MM.1S (cell line): ENCODE data around the gene DNAH8.

Experiments used
- DNase-seq: peaks from one replicate; pipeline ENCODE4 v3.0.0-alpha.2; 2015
- H2AFZ ChIP-seq: fragments of 300-600 bp; sonication (generic); 2 replicates; pipeline ENCODE4 v1.6.0; 2016; ENCODE audit warnings: antibody characterized with exemption, low read length
- H3F3A ChIP-seq: fragments of 300-600 bp; sonication (generic); 2 replicates; pipeline ENCODE4 v1.6.1; 2016; ENCODE audit warnings: mild to moderate bottlenecking, antibody characterized with exemption, low read length, moderate library complexity, mixed read lengths; ENCODE audit not compliant: insufficient read depth
- H3K27ac ChIP-seq: fragments of 300-600 bp; sonication (generic); 2 replicates; pipeline ENCODE4 v1.5.1; 2016; ENCODE audit warnings: mild to moderate bottlenecking, low read length
- H3K27me3 ChIP-seq: fragments of 300-600 bp; sonication (generic); replicated peaks from 2 replicates; pipeline ENCODE4 v1.6.0; 2016; ENCODE audit warnings: low read length; ENCODE audit not compliant: insufficient read depth
- H3K36me3 ChIP-seq: fragments of 300-600 bp; sonication (generic); replicated peaks from 2 replicates; pipeline ENCODE4 v1.6.1; 2016; ENCODE audit warnings: mild to moderate bottlenecking, low read length, mixed read lengths; ENCODE audit not compliant: insufficient read depth
- H3K4me1 ChIP-seq: fragments of 300-600 bp; sonication (generic); 2 replicates; pipeline ENCODE4 v1.6.1; 2016; ENCODE audit warnings: low read length, mixed read lengths
- H3K4me2 ChIP-seq: fragments of 300-600 bp; sonication (generic); 2 replicates; pipeline ENCODE4 v1.6.0; 2016; ENCODE audit warnings: low read depth, low read length
- H3K4me3 ChIP-seq: fragments of 300-600 bp; sonication (generic); 2 replicates; pipeline ENCODE4 v1.5.1; 2016; ENCODE audit warnings: low read length, mixed read lengths
- H3K79me2 ChIP-seq: fragments of 300-600 bp; sonication (generic); 2 replicates; pipeline ENCODE4 v1.6.1; 2016; ENCODE audit warnings: mixed run types, low read length, mixed read lengths
- H3K9ac ChIP-seq: fragments of 300-600 bp; sonication (generic); 2 replicates; pipeline ENCODE4 v1.6.1; 2016; ENCODE audit warnings: low read length, mixed read lengths
- H3K9me2 ChIP-seq: fragments of 300-600 bp; sonication (generic); replicated peaks from 2 replicates; pipeline ENCODE4 v1.6.1; 2016; ENCODE audit warnings: mild to moderate bottlenecking, low read length, mixed read lengths; ENCODE audit not compliant: insufficient read depth
- H3K9me3 ChIP-seq: fragments of 300-600 bp; sonication (generic); replicated peaks from 2 replicates; pipeline ENCODE4 v1.6.1; 2016; ENCODE audit warnings: mild to moderate bottlenecking, low read length, mixed read lengths; ENCODE audit not compliant: insufficient read depth
- H4K20me1 ChIP-seq: fragments of 300-600 bp; sonication (generic); 2 replicates; pipeline ENCODE4 v1.6.1; 2016; ENCODE audit warnings: mild to moderate bottlenecking, low read length, moderate library complexity, mixed read lengths; ENCODE audit not compliant: insufficient read depth
- EZH2 ChIP-seq: fragments of 300-600 bp; sonication (generic); optimal IDR thresholded peaks from 2 replicates; pipeline ENCODE3; 2017; ENCODE audit warnings: low read depth, mild to moderate bottlenecking, antibody characterized with exemption, low read length, mixed read lengths
- EZH2phosphoT487 ChIP-seq: fragments of 300-600 bp; sonication (generic); IDR thresholded peaks from 2 replicates; pipeline ENCODE4 v1.6.1; 2018; ENCODE audit warnings: antibody characterized with exemption, low read length
- TF ChIP-seq, protein P1 (sequence below): fragments of 300-600 bp; sonication (generic); IDR thresholded peaks from 2 replicates; pipeline ENCODE4 v1.5.1; 2016; ENCODE audit warnings: antibody characterized with exemption, low read length, mixed read lengths

The DNAH8 gene

DNA sequence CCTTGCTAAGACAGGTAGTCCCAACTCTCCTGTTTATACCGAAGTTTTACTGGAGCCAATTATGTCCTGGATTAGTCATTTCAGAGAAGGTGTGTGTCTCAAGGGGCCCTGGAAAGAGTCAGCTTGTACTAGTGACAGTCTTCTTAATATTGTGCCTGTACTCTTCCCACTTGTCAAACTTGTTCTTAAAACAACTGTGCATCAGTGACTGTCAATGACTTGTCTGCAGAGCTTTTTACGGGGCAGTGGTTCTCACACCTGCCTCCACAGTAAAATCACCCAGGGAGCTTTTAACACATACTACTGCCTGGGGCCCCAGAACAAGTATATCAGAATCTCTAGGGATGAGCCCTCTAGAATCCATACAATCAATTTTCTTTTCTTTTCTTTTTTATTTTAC, 305.0 kb downstream of the DNAH8 start:
- H3K9me2 ChIP-seq: no peaks in the 10 kb centered on the region
- no peaks in the 10 kb centered on the region for H3K9me3 ChIP-seq
- no peaks in the 10 kb centered on the region for H3K4me1 ChIP-seq
- no peak overlapping the region for H3K27ac ChIP-seq
- no peak overlapping the region for H3K9ac ChIP-seq
- no peaks in the 10 kb centered on the region for H4K20me1 ChIP-seq
- H3K79me2 ChIP-seq: no peaks in the 10 kb centered on the region
- no peak overlapping the region for H3K4me2 ChIP-seq
- H3K27me3 ChIP-seq: no peaks in the 10 kb centered on the region
- no peaks in the 10 kb centered on the region for H3F3A ChIP-seq
- H2AFZ ChIP-seq: no peak overlapping the region
- TF ChIP-seq EZH2phosphoT487 (no peak), EZH2 (no peak)
- TF ChIP-seq, protein P1, sequence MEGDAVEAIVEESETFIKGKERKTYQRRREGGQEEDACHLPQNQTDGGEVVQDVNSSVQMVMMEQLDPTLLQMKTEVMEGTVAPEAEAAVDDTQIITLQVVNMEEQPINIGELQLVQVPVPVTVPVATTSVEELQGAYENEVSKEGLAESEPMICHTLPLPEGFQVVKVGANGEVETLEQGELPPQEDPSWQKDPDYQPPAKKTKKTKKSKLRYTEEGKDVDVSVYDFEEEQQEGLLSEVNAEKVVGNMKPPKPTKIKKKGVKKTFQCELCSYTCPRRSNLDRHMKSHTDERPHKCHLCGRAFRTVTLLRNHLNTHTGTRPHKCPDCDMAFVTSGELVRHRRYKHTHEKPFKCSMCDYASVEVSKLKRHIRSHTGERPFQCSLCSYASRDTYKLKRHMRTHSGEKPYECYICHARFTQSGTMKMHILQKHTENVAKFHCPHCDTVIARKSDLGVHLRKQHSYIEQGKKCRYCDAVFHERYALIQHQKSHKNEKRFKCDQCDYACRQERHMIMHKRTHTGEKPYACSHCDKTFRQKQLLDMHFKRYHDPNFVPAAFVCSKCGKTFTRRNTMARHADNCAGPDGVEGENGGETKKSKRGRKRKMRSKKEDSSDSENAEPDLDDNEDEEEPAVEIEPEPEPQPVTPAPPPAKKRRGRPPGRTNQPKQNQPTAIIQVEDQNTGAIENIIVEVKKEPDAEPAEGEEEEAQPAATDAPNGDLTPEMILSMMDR: no peak
- DNase-seq: no peak
- H3K36me3 ChIP-seq: no peaks in the 10 kb centered on the region
- H3K4me3 ChIP-seq: no peak overlapping the region

DNA sequence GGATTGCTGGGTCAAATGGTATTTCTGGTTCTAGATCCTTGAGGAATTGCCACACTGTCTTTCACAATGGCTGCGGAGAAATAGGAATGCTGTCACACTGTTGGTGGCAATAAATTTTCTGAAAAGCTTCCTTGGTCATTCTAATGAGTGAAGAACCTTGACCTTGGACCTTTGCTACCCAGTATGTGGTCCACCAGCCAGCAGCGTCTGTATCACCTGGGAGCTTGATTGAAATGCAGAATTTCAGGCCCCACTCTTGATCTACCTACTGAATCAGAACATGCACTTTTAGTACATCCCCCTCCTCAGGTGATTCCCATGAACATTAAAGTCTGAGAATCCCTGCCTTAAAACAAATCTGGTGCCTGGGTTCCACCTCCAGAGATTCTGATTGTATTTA, 305.9 kb downstream of the DNAH8 start:
- no peaks in the 10 kb centered on the region for H3K36me3 ChIP-seq
- no peak overlapping the region for H3K27ac ChIP-seq
- H3K27me3 ChIP-seq: no peaks in the 10 kb centered on the region
- no peaks in the 10 kb centered on the region for H3K4me1 ChIP-seq
- no peak overlapping the region for H3K4me3 ChIP-seq
- H3K9me3 ChIP-seq: no peaks in the 10 kb centered on the region
- no peaks in the 10 kb centered on the region for H4K20me1 ChIP-seq
- TF ChIP-seq EZH2phosphoT487: no peak
- TF ChIP-seq, protein P1: no peak
- TF ChIP-seq EZH2: no peak
- no peak for DNase-seq
- H3K79me2 ChIP-seq: no peaks in the 10 kb centered on the region
- no peak overlapping the region for H3K9ac ChIP-seq
- no peaks in the 10 kb centered on the region for H3K9me2 ChIP-seq
- H3F3A ChIP-seq: no peaks in the 10 kb centered on the region
- no peak overlapping the region for H2AFZ ChIP-seq
- H3K4me2 ChIP-seq: no peak overlapping the region

DNA sequence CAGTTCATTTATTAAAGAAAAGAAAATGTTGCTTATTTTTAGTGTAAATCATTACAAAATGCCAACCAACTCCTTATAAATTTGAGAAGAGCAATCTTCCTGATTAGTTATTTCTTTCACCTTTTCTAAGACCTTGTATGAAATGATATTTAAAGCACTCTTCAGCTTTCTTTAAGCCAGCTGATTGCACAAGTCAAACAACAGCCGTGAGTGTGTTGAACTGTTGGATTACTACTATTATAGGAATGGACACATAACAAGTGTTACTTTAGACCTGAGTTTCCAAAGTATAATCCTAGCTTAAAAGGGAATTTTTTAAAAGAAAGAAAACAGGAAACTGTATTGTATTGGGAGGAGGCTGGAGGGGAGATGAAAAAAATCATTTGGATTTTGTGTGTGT, 306.7 kb downstream of the DNAH8 start:
- no peaks in the 10 kb centered on the region for H3K9me3 ChIP-seq
- H3K27ac ChIP-seq: no peak overlapping the region
- no peak for DNase-seq
- H3K79me2 ChIP-seq: no peaks in the 10 kb centered on the region
- H3K4me3 ChIP-seq: no peak overlapping the region
- H3K36me3 ChIP-seq: no peaks in the 10 kb centered on the region
- H2AFZ ChIP-seq: no peak overlapping the region
- TF ChIP-seq EZH2 (no peak), EZH2phosphoT487 (no peak)
- TF ChIP-seq, protein P1: no peak
- H3K27me3 ChIP-seq: no peaks in the 10 kb centered on the region
- H3K4me2 ChIP-seq: no peak overlapping the region
- no peaks in the 10 kb centered on the region for H3K4me1 ChIP-seq
- no peaks in the 10 kb centered on the region for H3K9me2 ChIP-seq
- no peaks in the 10 kb centered on the region for H4K20me1 ChIP-seq
- no peak overlapping the region for H3K9ac ChIP-seq
- H3F3A ChIP-seq: no peaks in the 10 kb centered on the region
